K562 (cell line): ENCODE results near the gene FXYD3. TPM values are rescaled to one million over a fixed set of nuclear protein-coding genes. Genes with fewer than 3 reads are reported as not detected.

Experiments used
- ARID2 ChIP-seq: fragments of 450-650 bp; IDR thresholded peaks from 2 replicates; pipeline ENCODE4 v1.6.1; 2017; ENCODE audit warnings: antibody characterized with exemption, mild to moderate bottlenecking
- CBFB ChIP-seq: sonication (generic); formaldehyde crosslinking; IDR thresholded peaks from 2 replicates; pipeline ENCODE4 v1.4.0; 2020; ENCODE audit warnings: mild to moderate bottlenecking, missing genetic modification reagents
- FOXM1 ChIP-seq, 2 experiments: fragments of 450-650 bp in 1 of 2; sonication (generic) in 1 of 2; formaldehyde crosslinking in 1 of 2; IDR thresholded peaks; 2 replicates each; pipeline versions ENCODE4 v1.6.1 to v1.9.0; 2017 to 2022; ENCODE audit warnings: low read depth in 2 of 2, mild to moderate bottlenecking in 2 of 2, missing genetic modification reagents in 1 of 2, moderate library complexity in 1 of 2
- HEY1 ChIP-seq: fragments of 250-450 bp; sonication (Bioruptor Pico); IDR thresholded peaks from 2 replicates; pipeline ENCODE4 v1.5.0; 2020; ENCODE audit warnings: mild to moderate bottlenecking, moderate library complexity, borderline replicate concordance
- NFATC3 ChIP-seq: fragments of 450-650 bp; IDR thresholded peaks from 2 replicates; pipeline ENCODE4 v1.6.1; 2017; ENCODE audit warnings: mild to moderate bottlenecking
- NONO ChIP-seq, 2 experiments: fragments of 200-400 bp in 1 of 2; fragments of 450-650 bp in 1 of 2; formaldehyde crosslinking in 1 of 2; IDR thresholded peaks; 2 replicates each; pipeline ENCODE4 v1.6.1; 2017; ENCODE audit warnings: low read depth in 2 of 2, mild to moderate bottlenecking in 2 of 2, moderate library complexity in 2 of 2, low read length in 1 of 2
- NUFIP1 ChIP-seq: fragments of 450-650 bp; IDR thresholded peaks from 2 replicates; pipeline ENCODE4 v1.6.1; 2018; ENCODE audit not compliant: partially characterized antibody
- POLR2H ChIP-seq: IDR thresholded peaks from 2 replicates; pipeline ENCODE4 v1.6.1; 2016; ENCODE audit warnings: missing genetic modification characterization, low read depth, mild to moderate bottlenecking, control low read depth, missing compliant biosample characterization, moderate library complexity
- PTRF ChIP-seq: fragments of 450-650 bp; IDR thresholded peaks from 2 replicates; pipeline ENCODE4 v1.6.1; 2016; ENCODE audit warnings: mild to moderate bottlenecking, missing genetic modification characterization, missing compliant biosample characterization
- RBFOX2 ChIP-seq: fragments of 200-400 bp; formaldehyde crosslinking; IDR thresholded peaks from 2 replicates; pipeline ENCODE4 v1.6.1; 2017; ENCODE audit warnings: low read depth, mild to moderate bottlenecking, low read length, moderate library complexity
- RFX7 ChIP-seq: fragments of 250-450 bp; sonication (Bioruptor Pico); IDR thresholded peaks from 2 replicates; pipeline ENCODE4 v1.5.1; 2021; ENCODE audit warnings: mild to moderate bottlenecking
- SUPT5H ChIP-seq: fragments of 450-650 bp; IDR thresholded peaks from 2 replicates; pipeline ENCODE4 v1.6.1; 2016
- TAF1 ChIP-seq: IDR thresholded peaks from 2 replicates; pipeline ENCODE4 v1.6.1; 2011; ENCODE audit warnings: mild to moderate bottlenecking, low read length, moderate library complexity; ENCODE audit not compliant: insufficient read depth, control insufficient read depth, severe bottlenecking; ENCODE audit errors: extremely low read depth
- TBP ChIP-seq: optimal IDR thresholded peaks from 2 replicates; pipeline ENCODE3; 2011; ENCODE audit warnings: low read depth, low read length, improper control_type of control experiment
- ZC3H8 ChIP-seq: fragments of 450-650 bp; IDR thresholded peaks from 2 replicates; pipeline ENCODE4 v1.6.1; 2017
- ZKSCAN8 ChIP-seq: fragments of 200-800 bp; sonication (Bioruptor generic); IDR thresholded peaks from 2 replicates; pipeline ENCODE4 v1.6.1; 2016; ENCODE audit warnings: missing genetic modification characterization, missing compliant biosample characterization
- ZNF764 ChIP-seq: fragments of 250-450 bp; sonication (Bioruptor Pico); IDR thresholded peaks from 2 replicates; pipeline ENCODE4 v1.4.0; 2020; ENCODE audit warnings: low read depth, mild to moderate bottlenecking, moderate library complexity
- polyA plus RNA-seq, 8 experiments: library from polyadenylated mRNA; depleted of rRNA in 4 of 8; stranded (reverse) in 5 of 8; unstranded in 3 of 8; fragments of >200 nt; fragmentation: Nextera tagmentation in 2 of 8; fragmentation: Illumina TruSeq in 1 of 8; extraction: Ambion mirVana in 2 of 8; extraction: Trizol in 1 of 8; gene quantifications; 2 replicates each; pipeline versions ENCODE4 v1.2.1 to v1.2.3, GENCODE V29; 2011 to 2014; ENCODE audit warnings: inconsistent platforms in 1 of 8, missing spikeins in 1 of 8
- total RNA-seq, 7 experiments: library from RNA; depleted of rRNA in 6 of 7; stranded (reverse); fragments of >200 nt in 6 of 7; fragmentation: Illumina TruSeq in 2 of 7; extraction: Trizol in 2 of 7; gene quantifications; 2 replicates each; pipeline versions ENCODE4 v1.2.1 to v1.2.3, GENCODE V29; 2011 to 2021; ENCODE audit warnings: low replicate concordance in 1 of 7
- TF ChIP-seq, protein P1 (sequence below): fragments of 450-650 bp; IDR thresholded peaks from 2 replicates; pipeline ENCODE4 v1.6.1; 2017; ENCODE audit warnings: antibody characterized with exemption, mild to moderate bottlenecking
- TF ChIP-seq, protein P2 (sequence below), 2 experiments: fragments of 450-650 bp in 1 of 2; IDR thresholded peaks; 2 replicates each; pipeline ENCODE4 v1.6.1; 2011 to 2017; ENCODE audit warnings: low read depth in 2 of 2, antibody characterized with exemption in 1 of 2, borderline replicate concordance in 1 of 2, low read length in 1 of 2, mild to moderate bottlenecking in 1 of 2, mixed read lengths in 1 of 2; ENCODE audit not compliant: control insufficient read depth in 1 of 2

Gene FXYD3
- total and polyA plus RNA-seq, 9 of the 15 experiments (the other 6 are each of a cell fraction or from before 2014, with no cell fraction given): 0.24 TPM; not detected in 8

DNA sequence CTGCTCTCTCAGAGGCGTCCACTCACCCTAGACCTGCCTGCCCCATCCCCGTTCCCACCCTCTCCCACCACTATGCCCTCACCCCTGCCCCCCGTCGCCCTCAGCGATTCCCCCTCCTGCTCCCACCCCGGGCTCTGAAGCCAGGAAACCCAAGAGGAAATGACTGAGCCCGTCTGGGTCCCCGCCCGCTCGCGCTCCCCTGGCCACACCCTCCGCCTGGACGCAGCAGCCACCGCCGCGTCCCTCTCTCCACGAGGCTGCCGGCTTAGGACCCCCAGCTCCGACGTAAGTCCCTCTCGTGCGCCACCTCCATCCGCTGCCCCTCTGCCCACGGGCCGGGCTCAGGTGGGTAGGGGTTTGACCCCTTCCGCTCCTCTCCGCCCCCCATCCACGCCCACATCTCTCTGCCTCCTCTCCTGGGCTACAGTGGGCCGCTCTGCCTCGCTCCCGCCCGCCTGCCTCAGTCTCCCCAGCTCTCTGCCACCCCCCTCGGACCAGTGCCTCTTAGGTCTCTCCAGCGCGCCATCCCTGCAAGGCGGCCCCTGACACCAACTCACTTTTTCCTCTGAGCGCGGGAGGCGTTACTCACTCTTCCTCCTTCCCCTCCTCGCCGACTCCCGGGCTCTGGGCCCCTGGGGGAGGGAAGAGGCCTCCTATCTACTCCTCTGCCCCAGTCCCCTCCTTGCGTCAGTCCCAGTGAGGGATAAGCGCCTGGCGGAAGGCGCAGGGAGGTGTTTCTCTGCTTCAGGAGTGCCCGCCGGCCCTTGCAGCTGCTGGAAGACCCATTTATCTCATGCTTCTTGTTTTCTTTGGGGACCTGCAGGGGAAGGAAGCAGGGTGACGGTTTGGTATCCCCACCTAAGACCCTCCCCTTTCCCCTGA, 39.1 kb downstream of the FXYD3 start, which contains the start of gene FXYD5 (continued):
- TF ChIP-seq ZNF764 (0 out of 2 replicates have a peak, but pooled peaks have one; percentile 22), NONO (IDR thresholded peaks at IDR 0.05; ENCODE audit: low read depth in 2 of 2, low read length in 1 of 2) (no peak; a peak in 1 of 4 replicates), ARID2 (peak; percentile 76; the same call in 1 of the 2 replicates), TAF1 (peak; percentile 62), POLR2H (tag) (peak; percentile 54), TBP (peak; percentile 54), HEY1 (CRISPR knock-in tag) (no peak), FOXM1 (IDR thresholded peaks at IDR 0.05; ENCODE audit: low read depth) (no peak), FOXM1 (CRISPR knock-in tag; IDR thresholded peaks at IDR 0.05; ENCODE audit: low read depth) (0 out of 2 replicates have a peak, but pooled peaks have one; percentile 37), SUPT5H (peak; percentile 93), NFATC3 (0 out of 2 replicates have a peak, but pooled peaks have one; percentile 32), PTRF (tag) (no peak), RFX7 (no peak), RBFOX2 (peak; percentile 94), NUFIP1 (no peak), ZC3H8 (no peak), CBFB (CRISPR knock-in tag) (no peak; the same call in 1 of the 2 replicates), ZKSCAN8 (CRISPR knock-in tag) (no peak)
- TF ChIP-seq, protein P1, sequence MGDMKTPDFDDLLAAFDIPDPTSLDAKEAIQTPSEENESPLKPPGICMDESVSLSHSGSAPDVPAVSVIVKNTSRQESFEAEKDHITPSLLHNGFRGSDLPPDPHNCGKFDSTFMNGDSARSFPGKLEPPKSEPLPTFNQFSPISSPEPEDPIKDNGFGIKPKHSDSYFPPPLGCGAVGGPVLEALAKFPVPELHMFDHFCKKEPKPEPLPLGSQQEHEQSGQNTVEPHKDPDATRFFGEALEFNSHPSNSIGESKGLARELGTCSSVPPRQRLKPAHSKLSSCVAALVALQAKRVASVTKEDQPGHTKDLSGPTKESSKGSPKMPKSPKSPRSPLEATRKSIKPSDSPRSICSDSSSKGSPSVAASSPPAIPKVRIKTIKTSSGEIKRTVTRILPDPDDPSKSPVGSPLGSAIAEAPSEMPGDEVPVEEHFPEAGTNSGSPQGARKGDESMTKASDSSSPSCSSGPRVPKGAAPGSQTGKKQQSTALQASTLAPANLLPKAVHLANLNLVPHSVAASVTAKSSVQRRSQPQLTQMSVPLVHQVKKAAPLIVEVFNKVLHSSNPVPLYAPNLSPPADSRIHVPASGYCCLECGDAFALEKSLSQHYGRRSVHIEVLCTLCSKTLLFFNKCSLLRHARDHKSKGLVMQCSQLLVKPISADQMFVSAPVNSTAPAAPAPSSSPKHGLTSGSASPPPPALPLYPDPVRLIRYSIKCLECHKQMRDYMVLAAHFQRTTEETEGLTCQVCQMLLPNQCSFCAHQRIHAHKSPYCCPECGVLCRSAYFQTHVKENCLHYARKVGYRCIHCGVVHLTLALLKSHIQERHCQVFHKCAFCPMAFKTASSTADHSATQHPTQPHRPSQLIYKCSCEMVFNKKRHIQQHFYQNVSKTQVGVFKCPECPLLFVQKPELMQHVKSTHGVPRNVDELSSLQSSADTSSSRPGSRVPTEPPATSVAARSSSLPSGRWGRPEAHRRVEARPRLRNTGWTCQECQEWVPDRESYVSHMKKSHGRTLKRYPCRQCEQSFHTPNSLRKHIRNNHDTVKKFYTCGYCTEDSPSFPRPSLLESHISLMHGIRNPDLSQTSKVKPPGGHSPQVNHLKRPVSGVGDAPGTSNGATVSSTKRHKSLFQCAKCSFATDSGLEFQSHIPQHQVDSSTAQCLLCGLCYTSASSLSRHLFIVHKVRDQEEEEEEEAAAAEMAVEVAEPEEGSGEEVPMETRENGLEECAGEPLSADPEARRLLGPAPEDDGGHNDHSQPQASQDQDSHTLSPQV: no peak
- TF ChIP-seq, protein P2, sequence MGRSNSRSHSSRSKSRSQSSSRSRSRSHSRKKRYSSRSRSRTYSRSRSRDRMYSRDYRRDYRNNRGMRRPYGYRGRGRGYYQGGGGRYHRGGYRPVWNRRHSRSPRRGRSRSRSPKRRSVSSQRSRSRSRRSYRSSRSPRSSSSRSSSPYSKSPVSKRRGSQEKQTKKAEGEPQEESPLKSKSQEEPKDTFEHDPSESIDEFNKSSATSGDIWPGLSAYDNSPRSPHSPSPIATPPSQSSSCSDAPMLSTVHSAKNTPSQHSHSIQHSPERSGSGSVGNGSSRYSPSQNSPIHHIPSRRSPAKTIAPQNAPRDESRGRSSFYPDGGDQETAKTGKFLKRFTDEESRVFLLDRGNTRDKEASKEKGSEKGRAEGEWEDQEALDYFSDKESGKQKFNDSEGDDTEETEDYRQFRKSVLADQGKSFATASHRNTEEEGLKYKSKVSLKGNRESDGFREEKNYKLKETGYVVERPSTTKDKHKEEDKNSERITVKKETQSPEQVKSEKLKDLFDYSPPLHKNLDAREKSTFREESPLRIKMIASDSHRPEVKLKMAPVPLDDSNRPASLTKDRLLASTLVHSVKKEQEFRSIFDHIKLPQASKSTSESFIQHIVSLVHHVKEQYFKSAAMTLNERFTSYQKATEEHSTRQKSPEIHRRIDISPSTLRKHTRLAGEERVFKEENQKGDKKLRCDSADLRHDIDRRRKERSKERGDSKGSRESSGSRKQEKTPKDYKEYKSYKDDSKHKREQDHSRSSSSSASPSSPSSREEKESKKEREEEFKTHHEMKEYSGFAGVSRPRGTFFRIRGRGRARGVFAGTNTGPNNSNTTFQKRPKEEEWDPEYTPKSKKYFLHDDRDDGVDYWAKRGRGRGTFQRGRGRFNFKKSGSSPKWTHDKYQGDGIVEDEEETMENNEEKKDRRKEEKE (IDR thresholded peaks at IDR 0.05; ENCODE audit: borderline replicate concordance in 1 of 2, control insufficient read depth in 1 of 2, low read depth in 2 of 2, low read length in 1 of 2): no peak
